Thoracic aorta (tissue), 2 donors: Measurements from ENCODE around the gene PROZ. TPM values are rescaled to one million over a fixed set of nuclear protein-coding genes. Genes with fewer than 3 reads are reported as not detected.

Source experiments
- ATAC-seq: fragments of 150-250 bp; one replicate; pipeline ENCODE4 v1.8.0; 2017; ENCODE audit warnings: low read depth; ENCODE audit not compliant: insufficient number of reproducible peaks, low FRiP score
- DNase-seq: peaks from one replicate; pipeline ENCODE4 v3.0.0-alpha.2; 2020; ENCODE audit warnings: low spot score
- H3K27ac ChIP-seq, 2 donors: fragments of 200-600 bp; sonication (generic); 1 replicate in 1 of 2; 2 replicates in 1 of 2; pipeline ENCODE4 v1.5.1; 2016; ENCODE audit warnings: mild to moderate bottlenecking in 2 of 2, moderate library complexity in 2 of 2
- H3K27me3 ChIP-seq: fragments of 200-600 bp; sonication (generic); replicated peaks from 2 replicates; pipeline ENCODE4 v1.6.0; 2016; ENCODE audit warnings: mild to moderate bottlenecking; ENCODE audit not compliant: insufficient read depth
- H3K36me3 ChIP-seq: fragments of 200-600 bp; sonication (generic); one replicate; pipeline ENCODE4 v1.5.1; 2016
- H3K4me1 ChIP-seq, 2 donors: fragments of 200-600 bp; sonication (generic); 1 replicate in 1 of 2; 2 replicates in 1 of 2; pipeline versions ENCODE4 v1.5.1 to v1.6.0; 2016; ENCODE audit warnings: low read depth in 2 of 2, mild to moderate bottlenecking in 1 of 2; ENCODE audit not compliant: control insufficient read depth in 1 of 2
- H3K4me3 ChIP-seq: fragments of 200-600 bp; sonication (generic); 2 replicates; pipeline ENCODE4 v1.5.1; 2016; ENCODE audit warnings: mild to moderate bottlenecking
- H3K9me3 ChIP-seq: fragments of 200-600 bp; sonication (generic); 2 replicates; pipeline ENCODE4 v1.5.1; 2016
- CTCF ChIP-seq: fragments of 200-600 bp; sonication (generic); IDR thresholded peaks from one replicate; pipeline ENCODE4 v1.5.1; 2019; ENCODE audit warnings: antibody characterized with exemption
- total RNA-seq, 2 donors: library from RNA; depleted of rRNA; stranded (reverse); fragments of >200 nt; gene quantifications; one replicate each; pipeline versions ENCODE4 v1.1.0 to v1.2.3, GENCODE V29; 2016

PROZ gene
- total RNA-seq, 2 donors from 2014 or later, result not detected

DNA sequence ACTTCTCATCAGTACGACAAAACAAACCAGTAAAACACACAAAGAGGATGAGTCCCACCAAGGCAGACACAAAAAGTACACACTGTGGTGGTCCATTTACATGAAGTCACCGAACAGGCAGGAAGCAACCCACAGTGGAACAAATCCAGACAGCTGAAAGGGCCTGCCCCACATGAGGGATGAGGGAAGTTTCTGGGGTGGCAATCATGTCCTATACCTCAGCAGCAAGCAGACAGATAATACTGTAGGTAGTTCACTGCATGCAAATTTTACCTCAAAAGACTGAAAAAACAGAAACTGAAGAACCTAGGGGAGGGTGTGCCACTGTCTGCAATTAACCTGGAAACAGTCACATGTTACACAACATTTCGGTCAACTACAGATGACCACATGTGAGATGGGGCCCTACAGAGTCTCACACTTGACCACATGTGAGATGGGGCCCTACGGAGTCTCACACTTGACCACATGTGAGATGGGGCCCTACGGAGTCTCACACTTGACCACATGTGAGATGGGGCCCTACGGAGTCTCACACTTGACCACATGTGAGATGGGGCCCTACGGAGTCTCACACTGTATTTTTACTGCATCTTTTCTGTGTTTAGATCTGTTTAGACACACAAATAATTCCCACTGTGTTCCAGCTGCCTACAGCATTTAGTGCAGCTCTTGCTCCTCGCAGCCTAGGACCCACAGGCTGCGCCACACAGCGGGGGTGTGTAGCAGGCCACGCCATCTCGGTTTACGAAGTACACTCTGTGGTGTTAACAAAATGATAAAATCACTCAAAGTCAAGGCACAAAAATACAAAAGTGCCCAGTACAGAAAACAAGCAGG, 27.8 kb downstream of the PROZ start:
- ATAC-seq, result no peak
- H3K27me3 ChIP-seq, result no peaks in the 10 kb centered on the region
- TF ChIP-seq CTCF, result no peak
- no peaks in the 10 kb centered on the region for H3K9me3 ChIP-seq
- H3K4me1 ChIP-seq, result no peaks in the 10 kb centered on the region
- H3K36me3 ChIP-seq, result peaks cover 36% of the 10 kb centered on the region
- no peak overlapping the region for H3K4me3 ChIP-seq
- H3K27ac ChIP-seq, result no peak overlapping the region
- no peak for DNase-seq

DNA sequence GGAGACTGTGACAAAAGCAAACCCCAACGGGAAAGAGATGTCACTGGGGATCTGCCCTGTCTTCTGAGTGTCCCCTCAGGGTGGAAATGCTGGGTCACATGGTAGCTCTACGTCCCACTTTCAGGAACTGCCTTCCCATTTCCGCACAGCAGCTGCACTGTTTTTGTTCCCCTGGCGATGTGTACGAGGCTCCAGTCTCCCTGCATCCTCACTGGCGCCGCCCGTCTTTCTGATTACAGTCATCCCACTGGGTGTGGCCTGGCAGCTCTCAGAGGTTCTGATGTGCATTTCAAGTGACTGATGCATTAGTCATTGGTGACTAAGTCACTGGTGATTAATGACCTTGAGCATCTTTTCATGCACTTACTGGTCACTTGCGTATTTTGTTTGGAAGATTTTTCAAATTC, 28.8 kb downstream of the PROZ start:
- DNase-seq (peak; percentile 57), ATAC-seq (peak; percentile 85)
- Histone ChIP-seq H3K4me1 (no peaks in the 10 kb centered on the region), H3K9me3 (no peaks in the 10 kb centered on the region), H3K27me3 (no peaks in the 10 kb centered on the region), H3K27ac (peak overlapping the region in 1 of 2 donors; percentile 40), H3K36me3 (peaks cover 29% of the 10 kb centered on the region), H3K4me3 (no peak overlapping the region)
- no peak for TF ChIP-seq CTCF

DNA sequence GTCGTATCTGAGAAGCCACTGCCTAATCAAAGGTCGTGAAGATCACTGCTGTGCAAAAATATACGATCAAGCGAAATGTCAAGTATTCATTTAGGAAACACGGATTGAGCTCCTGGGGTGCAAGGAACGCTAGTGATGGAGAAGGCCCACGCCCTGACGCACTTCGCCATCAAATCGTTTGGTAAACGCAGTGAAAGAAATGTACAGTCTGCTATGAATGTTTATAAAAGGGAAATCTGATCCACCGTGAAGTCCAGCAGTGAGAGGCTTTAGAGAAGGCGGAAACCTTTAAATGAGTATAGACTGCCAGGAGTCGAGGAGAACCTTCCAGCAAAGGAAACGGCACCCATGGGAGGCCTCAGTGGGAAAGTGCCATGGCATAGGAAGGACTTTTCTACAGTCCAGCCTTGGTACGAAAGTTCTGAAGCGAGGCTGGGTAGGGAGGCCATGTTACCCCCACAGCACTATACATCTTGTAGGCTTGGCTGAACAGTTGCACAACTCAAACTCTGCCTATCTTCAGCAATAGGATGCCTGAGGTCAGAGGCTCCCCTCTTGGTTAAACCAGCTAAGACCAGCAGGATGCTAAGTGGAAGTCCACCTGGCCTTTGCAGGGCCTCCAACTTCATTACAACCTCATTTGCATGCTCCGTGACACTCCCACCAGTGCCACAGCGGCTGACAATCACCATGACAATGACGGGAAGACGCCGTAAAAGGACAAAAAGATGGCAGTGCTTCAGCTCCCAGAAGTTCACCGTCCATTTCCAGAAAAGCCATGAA, 29.6 kb downstream of the PROZ start:
- Histone ChIP-seq H3K27ac (no peak overlapping the region), H3K4me3 (no peak overlapping the region), H3K9me3 (no peaks in the 10 kb centered on the region), H3K27me3 (no peaks in the 10 kb centered on the region), H3K36me3 (peaks cover 21% of the 10 kb centered on the region), H3K4me1 (no peaks in the 10 kb centered on the region)
- no peak for DNase-seq
- ATAC-seq, result no peak
- TF ChIP-seq CTCF, result no peak

DNA sequence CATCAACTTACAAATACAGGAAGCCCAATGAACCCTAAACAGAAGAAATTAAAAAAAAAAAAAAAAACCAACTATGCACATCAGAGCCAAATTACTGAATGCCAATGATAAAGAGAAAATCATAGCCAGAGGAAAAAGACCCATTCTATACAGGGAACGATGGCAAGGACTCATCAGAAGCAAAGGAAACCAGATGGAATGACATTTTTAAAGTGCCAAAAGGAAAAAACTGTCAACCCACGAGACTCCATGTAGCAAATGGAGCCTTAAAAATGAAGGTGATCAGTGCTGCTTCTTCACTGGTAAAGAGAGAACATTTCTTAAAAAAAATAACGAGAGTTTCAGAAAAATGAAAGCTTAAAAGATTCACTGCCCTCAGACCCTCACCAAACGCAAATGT, 31.7 kb downstream of the PROZ start:
- ATAC-seq (no peak), DNase-seq (no peak)
- H3K9me3 ChIP-seq, result no peaks in the 10 kb centered on the region
- H3K36me3 ChIP-seq, result peaks cover 19% of the 10 kb centered on the region
- no peaks in the 10 kb centered on the region for H3K27me3 ChIP-seq
- TF ChIP-seq CTCF, result no peak
- H3K4me1 ChIP-seq, result no peaks in the 10 kb centered on the region
- no peak overlapping the region for H3K4me3 ChIP-seq
- H3K27ac ChIP-seq, result no peak overlapping the region

GRCh38 chr13:113192279-113192678, 33.8 kb downstream of the PROZ start:
- DNase-seq (no peak), ATAC-seq (no peak)
- Histone ChIP-seq H3K27me3 (no peaks in the 10 kb centered on the region), H3K4me1 (no peaks in the 10 kb centered on the region), H3K27ac (no peak overlapping the region), H3K9me3 (no peaks in the 10 kb centered on the region), H3K4me3 (no peak overlapping the region), H3K36me3 (peaks cover 13% of the 10 kb centered on the region)
- TF ChIP-seq CTCF, result no peak
